Activated T-cell treated with anti-CD3 and anti-CD28 coated beads, Interleukin-2, amount 50 U/mL, for 1 hour (primary cell): ENCODE data around the gene ZNF292.
"Not testable (repeated sequence)": the region's sequence is repeated elsewhere in the genome, so short reads cannot be mapped to it uniquely, and the experiment has no call there.

Source experiments
- DNase-seq: peaks from one replicate; pipeline ENCODE4 v3.0.0-alpha.2; 2020

ZNF292 gene

GRCh38 chr6:87222676-87223075, 67.3 kb downstream of the ZNF292 start:
- no peak for DNase-seq

- no peak for DNase-seq
Observed at GRCh38 chr6:87224971-87225370, 69.6 kb downstream of the ZNF292 start.

- DNase-seq = no peak
Observed at GRCh38 chr6:87225511-87225910, 70.1 kb downstream of the ZNF292 start.

DNA sequence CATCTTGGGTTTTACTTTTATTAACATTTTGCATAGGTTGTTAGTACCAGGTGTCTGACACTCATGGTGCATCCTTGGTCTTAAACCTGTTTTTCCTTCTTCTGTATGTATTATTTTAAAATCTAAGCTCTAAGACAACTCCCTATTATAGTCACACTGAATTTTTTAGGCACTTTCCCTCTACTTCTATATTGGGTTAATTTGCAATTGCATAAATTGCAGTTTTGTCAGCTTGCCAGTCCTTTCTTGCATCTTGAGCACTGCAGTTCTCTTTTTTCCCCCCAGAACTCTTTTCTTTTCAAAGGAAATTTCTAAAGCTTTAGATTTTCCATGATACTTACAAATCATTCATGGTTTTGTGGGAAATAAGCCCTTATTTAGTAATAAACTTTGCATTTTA, 70.6 kb downstream of the ZNF292 start:
- DNase-seq = no peak

DNA sequence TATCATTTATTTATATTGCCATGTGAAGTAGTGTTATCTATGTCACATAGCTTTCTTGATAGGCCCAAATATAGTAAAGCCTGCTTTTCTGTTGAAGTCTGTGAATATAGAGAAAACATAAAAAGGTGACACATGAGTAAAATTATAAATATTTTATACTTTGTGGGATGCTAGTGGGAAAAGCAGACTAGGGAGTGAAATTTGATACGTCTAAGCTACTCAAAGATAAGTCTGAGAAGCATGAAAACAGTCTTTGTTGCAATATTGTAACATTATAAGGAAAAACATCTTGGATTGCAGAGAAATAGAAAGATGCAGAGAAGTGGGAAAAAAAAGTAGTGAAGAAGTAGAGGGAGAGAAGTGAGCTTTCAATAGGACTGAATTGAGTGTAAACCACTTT, 75.4 kb downstream of the ZNF292 start:
- DNase-seq = no peak

DNA sequence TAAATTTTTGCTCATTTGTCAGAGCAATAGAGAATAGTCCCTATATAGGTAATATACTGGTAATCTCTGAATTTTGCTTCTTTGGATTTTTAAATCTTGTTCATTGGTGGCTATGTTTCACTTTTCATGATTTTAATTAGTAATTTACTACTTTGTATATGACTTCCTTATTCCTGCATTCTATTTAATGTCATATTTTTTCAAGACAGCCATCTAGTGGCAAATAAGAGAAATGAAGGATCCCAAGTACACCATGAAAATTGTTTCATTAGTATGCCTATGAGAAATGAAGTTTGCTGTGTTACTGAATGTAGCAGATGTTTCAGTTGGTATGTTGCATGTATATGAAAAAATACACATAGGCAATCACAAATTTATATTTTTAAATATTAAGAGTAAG, 82.4 kb downstream of the ZNF292 start:
- no peak for DNase-seq

DNA sequence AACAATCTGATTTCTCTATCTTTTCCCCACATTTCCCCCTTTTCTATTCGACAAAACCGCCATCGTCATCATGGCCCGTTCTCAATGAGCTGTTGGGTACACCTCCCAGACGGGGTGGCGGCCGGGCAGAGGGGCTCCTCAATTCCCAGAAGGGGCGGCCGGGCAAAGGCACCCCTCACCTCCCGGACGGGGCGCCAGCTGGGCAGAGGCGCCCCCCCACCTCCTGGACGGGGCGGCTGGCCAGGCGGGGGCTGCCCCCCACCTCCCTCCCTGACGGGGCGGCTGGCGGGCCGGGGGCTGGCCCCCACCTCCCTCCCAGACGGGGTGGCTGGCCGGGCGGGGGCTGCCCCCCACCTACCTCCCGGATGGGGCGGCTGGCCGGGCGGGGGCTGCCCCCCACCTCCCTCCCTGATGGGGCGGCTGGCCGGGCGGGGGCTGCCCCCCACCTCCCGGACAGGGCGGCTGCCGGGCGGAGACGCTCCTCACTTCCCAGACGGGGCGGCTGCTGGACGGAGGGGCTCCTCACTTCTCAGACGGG, 83.8 kb downstream of the ZNF292 start:
- DNase-seq = not testable (repeated sequence)

- no peak for DNase-seq
Observed at GRCh38 chr6:87241304-87241703, 85.9 kb downstream of the ZNF292 start.

- no peak for DNase-seq
Observed at GRCh38 chr6:87242311-87242710, 86.9 kb downstream of the ZNF292 start.

DNA sequence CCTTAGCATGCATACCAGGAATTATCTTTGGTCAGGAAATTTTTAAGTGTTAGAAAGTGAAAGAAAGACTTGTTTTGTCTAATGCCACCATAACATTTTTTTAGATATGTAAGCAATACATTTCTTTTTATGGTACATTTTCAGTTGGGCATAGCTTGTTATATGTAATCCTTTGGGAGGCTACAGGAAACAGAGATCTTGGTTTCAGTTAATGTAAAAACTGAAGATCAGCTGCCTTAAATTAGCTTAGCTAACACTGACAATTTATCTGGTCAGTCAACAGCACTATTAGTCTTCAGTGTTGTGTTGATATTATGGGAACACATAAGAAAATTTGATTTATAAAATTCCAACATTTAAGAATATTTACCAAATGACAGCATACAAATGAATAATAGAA, 88.4 kb downstream of the ZNF292 start:
- no peak for DNase-seq

GRCh38 chr6:87244380-87244779, 89.0 kb downstream of the ZNF292 start:
- no peak for DNase-seq

- no peak for DNase-seq
Observed at GRCh38 chr6:87250019-87250418, 94.7 kb downstream of the ZNF292 start.

- DNase-seq = no peak
Observed at GRCh38 chr6:87251225-87251624, 95.9 kb downstream of the ZNF292 start.

DNA sequence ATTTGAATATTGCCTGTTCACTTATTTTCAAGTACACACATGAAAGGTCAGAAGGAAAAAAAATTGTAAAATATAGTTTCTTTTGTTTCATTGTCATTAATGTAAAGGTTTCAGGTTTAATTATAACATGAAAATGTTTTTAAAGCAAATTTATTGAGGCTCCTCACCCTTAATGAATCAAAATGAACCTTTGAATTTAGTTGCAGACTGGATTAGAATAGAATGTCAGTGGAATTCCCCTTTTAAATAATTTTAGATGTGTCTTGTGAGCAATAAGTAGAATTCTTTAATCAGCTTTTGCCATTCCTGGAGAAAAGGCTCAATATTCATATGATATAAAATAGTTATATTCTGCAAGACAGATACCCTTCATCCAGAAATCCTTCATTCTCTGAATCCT, 96.4 kb downstream of the ZNF292 start:
- no peak for DNase-seq

DNA sequence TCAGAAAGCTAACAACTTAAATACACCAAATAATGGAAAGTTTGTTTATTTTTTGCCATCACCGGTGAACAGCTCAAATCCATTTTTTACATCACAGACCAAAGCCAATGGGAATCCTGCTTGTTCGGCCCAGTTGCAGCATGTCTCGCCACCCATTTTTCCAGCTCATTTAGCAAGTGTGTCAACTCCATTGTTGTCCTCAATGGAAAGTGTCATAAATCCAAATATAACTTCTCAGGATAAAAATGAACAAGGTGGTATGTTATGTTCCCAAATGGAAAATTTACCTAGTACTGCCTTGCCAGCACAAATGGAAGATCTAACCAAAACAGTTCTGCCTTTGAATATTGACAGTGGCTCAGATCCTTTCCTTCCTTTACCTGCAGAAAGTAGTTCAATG, 101.7 kb downstream of the ZNF292 start:
- no peak for DNase-seq

DNA sequence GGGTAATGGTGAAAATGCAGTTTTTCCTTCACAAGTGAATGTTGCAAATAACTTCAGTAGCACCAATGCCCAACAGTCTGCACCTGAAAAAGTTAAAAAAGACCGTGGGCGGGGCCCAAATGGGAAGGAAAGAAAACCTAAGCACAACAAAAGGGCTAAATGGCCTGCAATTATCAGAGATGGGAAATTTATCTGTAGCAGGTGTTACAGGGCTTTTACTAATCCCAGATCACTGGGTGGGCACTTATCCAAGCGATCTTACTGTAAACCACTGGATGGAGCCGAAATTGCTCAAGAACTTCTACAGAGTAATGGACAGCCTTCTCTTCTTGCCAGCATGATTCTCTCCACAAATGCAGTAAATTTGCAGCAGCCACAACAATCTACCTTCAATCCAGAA, 102.2 kb downstream of the ZNF292 start:
- DNase-seq = no peak

- no peak for DNase-seq
Observed at GRCh38 chr6:87257975-87258374, 102.6 kb downstream of the ZNF292 start.

GRCh38 chr6:87259791-87260190, 104.4 kb downstream of the ZNF292 start:
- no peak for DNase-seq

- DNase-seq = no peak
Observed at GRCh38 chr6:87261534-87261933, 106.2 kb downstream of the ZNF292 start.

GRCh38 chr6:87264481-87264880, 109.1 kb downstream of the ZNF292 start:
- DNase-seq = no peak

DNA sequence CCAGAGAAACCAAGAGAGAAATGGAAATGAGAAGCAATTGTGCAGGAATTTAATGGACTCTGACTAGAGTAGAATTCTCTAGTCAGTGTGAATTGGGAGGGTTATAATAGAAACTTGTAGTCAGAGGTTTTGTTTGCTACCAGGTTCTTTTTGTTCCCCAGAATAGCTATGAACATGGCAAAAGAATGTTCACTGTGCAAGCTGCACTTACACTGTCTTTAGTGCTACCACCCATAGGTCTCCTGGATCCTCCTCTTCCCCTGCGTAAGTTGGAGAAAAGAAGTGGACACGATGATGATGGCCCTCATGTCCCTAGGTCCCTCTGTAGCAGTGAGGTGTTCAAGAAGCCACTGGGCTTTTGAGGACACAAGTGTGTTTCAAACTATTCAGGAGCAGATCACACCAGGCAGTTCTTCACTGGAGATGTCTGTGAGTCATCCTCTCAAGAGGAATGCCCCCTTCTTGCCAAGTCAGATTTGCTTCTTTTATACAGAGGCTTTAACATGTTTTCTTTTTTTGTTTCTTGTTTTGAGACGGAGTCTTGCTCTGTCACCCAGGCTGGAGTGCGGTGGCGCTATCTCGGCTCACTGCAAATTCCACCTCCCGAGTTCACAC, 119.4 kb downstream of the ZNF292 start:
- no peak for DNase-seq

- DNase-seq = no peak
Observed at GRCh38 chr6:87276624-87277023, 121.3 kb downstream of the ZNF292 start.

GRCh38 chr6:87277123-87277522, 121.8 kb downstream of the ZNF292 start:
- no peak for DNase-seq

- DNase-seq = no peak
Observed at GRCh38 chr6:87279196-87279595, 123.8 kb downstream of the ZNF292 start.

- no peak for DNase-seq
Observed at GRCh38 chr6:87281426-87281825, 126.1 kb downstream of the ZNF292 start.
